Left renal cortex interstitium (tissue), 4 donors: ENCODE results near the gene NLRP12. TPM values are rescaled to one million over a fixed set of nuclear protein-coding genes. Genes with fewer than 3 reads are reported as not detected.
"Not testable (repeated sequence)": the region's sequence is repeated elsewhere in the genome, so short reads cannot be mapped to it uniquely, and the experiment has no call there.

ENCODE experiments used
- DNase-seq, 4 donors: peaks; one replicate each; pipeline ENCODE4 v3.0.0-alpha.2; 2013; ENCODE audit warnings: low read depth in 4 of 4, low spot score in 2 of 4, missing footprints in 1 of 4
- polyA plus RNA-seq, 4 donors: library from polyadenylated mRNA; unstranded; fragments of 120-200 nt; gene quantifications; one replicate each; pipeline ENCODE4 v1.2.1, GENCODE V29; 2013; ENCODE audit not compliant: insufficient read length in 4 of 4

The NLRP12 gene, protein sequence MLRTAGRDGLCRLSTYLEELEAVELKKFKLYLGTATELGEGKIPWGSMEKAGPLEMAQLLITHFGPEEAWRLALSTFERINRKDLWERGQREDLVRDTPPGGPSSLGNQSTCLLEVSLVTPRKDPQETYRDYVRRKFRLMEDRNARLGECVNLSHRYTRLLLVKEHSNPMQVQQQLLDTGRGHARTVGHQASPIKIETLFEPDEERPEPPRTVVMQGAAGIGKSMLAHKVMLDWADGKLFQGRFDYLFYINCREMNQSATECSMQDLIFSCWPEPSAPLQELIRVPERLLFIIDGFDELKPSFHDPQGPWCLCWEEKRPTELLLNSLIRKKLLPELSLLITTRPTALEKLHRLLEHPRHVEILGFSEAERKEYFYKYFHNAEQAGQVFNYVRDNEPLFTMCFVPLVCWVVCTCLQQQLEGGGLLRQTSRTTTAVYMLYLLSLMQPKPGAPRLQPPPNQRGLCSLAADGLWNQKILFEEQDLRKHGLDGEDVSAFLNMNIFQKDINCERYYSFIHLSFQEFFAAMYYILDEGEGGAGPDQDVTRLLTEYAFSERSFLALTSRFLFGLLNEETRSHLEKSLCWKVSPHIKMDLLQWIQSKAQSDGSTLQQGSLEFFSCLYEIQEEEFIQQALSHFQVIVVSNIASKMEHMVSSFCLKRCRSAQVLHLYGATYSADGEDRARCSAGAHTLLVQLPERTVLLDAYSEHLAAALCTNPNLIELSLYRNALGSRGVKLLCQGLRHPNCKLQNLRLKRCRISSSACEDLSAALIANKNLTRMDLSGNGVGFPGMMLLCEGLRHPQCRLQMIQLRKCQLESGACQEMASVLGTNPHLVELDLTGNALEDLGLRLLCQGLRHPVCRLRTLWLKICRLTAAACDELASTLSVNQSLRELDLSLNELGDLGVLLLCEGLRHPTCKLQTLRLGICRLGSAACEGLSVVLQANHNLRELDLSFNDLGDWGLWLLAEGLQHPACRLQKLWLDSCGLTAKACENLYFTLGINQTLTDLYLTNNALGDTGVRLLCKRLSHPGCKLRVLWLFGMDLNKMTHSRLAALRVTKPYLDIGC
- polyA plus RNA-seq = under 1 TPM; 0.16 to 0.40 (median 0.23) TPM

- no peak for DNase-seq
Measured at GRCh38 chr19:53824134-53824611, at the start of gene NLRP12. Gene NLRP12 (minus strand): TSS chr19:53824314. CDS start chr19:53824174, 140 bp downstream.

GRCh38 chr19:53872762-53873161, 48.6 kb upstream of the NLRP12 start:
- DNase-seq = no peak

- no peak for DNase-seq
Measured at GRCh38 chr19:53871454-53871853, 47.3 kb upstream of the NLRP12 start.

DNA sequence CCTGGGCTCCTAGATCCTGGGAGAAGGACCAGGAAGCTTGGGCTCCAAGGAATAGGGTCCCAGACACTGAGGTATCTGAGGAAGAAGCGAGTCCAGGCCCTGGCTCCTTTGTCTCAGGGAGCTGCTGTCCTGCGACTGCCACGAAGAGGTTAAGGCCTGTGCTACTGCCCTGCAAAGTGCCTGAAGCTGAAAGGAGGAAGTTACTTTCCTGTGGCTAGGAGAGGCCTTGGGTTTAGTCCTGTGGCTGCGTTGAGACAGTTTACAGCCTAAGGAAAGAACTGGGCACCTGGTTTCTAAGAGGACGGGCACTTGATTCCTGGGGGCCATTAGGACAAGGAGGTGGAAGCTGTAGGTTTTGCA, 46.4 kb upstream of the NLRP12 start:
- DNase-seq = no peak

GRCh38 chr19:53869805-53870484, 45.8 kb upstream of the NLRP12 start:
- not testable (repeated sequence) for DNase-seq

DNA sequence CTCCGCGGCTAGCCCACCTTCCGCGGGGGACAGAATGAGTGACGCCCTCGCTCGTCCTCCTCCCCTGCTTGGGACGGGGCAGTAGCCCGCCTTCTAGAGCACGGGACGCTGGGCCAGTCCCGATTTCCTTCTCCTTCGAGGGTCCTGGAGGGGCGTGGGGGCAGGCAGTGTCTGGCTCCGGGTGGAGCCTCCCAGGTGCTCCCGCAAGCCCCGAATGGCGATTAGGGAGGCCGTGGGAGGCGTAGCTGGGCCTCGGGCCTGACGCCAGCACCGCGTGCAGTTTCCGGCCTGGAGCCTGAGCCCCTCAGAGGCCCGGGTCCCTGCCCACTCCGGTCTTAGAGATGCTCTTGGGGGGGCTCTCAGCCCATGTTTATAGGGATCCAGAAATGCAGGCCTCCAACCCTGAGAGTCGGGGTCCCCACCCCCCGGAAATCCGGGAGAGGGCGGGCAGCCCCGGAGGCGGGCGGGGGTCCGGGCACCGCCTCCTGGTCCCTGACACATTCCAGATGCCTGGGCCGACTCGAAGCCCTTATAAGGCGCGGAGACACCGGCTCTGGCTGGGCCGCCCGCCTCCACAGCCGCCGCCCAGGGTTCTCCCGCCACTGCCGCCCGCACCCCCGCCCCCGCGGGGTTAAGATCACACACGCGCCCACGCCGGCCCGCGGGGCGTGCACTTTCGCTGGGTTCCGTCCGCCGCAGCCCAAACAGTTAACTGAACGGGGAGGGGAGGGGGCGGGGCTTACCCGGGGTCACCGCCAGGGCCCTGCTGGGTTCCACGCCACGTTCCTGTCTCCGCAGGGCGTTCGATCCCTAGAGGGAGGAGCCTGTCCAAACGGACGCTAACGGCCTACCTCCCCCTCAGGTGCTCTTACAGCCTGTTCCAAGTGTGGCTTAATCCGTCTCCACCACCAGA, 45.0 kb upstream of the NLRP12 start:
- peak in 3 of 4 donors; percentile 69 to 81 (median 77) for DNase-seq

DNA sequence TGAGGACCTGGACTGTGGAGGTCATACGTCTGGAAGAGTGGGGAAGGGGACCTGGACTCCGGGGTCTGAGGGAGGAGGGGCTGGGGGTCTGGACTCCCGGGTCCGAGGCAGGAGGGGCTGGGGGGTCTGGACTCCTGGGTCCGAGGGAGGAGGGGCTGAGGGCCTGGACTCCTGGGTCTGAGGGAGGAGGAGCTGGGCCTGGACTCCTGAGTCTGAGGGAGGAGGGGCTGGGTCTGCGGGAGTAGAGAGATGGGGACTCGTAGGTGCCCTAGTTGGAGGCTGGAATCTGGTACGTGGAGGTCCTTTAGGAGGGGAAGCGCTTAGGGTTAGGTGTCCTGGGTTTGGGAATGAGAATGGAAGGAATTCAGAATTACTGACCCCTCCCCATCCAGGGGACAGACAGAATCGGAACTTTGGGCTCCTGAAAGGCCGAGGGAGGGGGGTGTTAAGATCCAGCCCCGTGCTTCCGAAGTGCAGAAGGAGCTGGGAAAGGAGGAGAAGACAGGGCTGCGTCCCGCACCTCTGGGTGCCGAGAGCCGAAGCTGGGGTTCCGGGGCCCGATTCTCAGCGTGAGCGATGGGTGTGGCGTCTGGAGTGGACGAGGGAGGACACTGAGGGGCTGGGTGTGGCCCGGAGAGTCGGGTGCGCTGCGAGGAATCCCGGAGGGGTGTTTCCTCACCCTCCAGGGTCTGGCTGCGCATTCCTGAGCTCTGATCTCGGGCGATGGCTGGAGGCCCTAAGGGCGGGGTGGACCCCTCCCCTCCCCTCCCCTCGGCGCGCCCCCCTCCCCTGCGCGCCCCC, 44.2 kb upstream of the NLRP12 start:
- DNase-seq = no peak

GRCh38 chr19:53867225-53868090, 43.3 kb upstream of the NLRP12 start, which contains the start of gene MYADM:
Gene MYADM (plus strand): TSS chr19:53867883. CDS start chr19:53873530, 5,647 bp downstream.
- DNase-seq = peak; percentile 95 to 100 (median 99)

GRCh38 chr19:53866865-53867224, 42.7 kb upstream of the NLRP12 start:
- no peak for DNase-seq

- DNase-seq = peak in 1 of 4 donors; percentile 50
Measured at GRCh38 chr19:53865918-53866864, 42.1 kb upstream of the NLRP12 start.

GRCh38 chr19:53865523-53865917, 41.4 kb upstream of the NLRP12 start:
- no peak for DNase-seq

GRCh38 chr19:53864308-53864836, 40.3 kb upstream of the NLRP12 start:
- no peak for DNase-seq

GRCh38 chr19:53853707-53854106, 29.6 kb upstream of the NLRP12 start:
- DNase-seq = no peak

GRCh38 chr19:53849237-53849676, 25.1 kb upstream of the NLRP12 start:
- no peak for DNase-seq

DNA sequence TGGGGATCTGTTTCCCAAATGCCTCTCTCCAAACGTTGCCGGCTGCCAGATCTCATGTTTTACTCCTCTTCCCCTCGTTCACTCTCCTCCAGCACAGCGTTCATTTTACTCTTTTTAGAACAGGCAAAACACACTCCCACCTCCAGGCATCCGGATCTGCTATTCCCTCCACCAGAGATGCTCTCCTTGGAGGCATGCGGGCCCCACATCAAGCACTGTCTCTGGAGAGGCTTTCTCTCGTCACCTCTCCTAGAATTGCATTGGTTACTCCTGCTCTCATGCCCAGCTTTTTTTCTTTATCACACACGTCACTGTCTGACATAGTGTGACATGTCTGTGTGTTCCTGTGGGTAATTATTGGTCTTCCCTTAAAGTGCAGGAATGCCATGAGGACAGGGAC, 23.4 kb upstream of the NLRP12 start:
- DNase-seq = no peak

- DNase-seq = no peak
Measured at GRCh38 chr19:53844849-53845246, 20.7 kb upstream of the NLRP12 start.
